CD14-positive monocyte (primary cell): ENCODE measurements around the gene A2M. TPM values are rescaled to one million over a fixed set of nuclear protein-coding genes. Genes with fewer than 3 reads are reported as not detected.

Experiments
- DNase-seq, 3 donors: peaks; one replicate each; pipeline ENCODE4 v3.0.0-alpha.2; 2011 to 2022
- H2AFZ ChIP-seq: 2 replicates; pipeline ENCODE4 v1.6.0; 2012; ENCODE audit warnings: mild to moderate bottlenecking, low read depth, low read length, inconsistent platforms; ENCODE audit not compliant: insufficient read depth, poor library complexity, severe bottlenecking
- H3K27ac ChIP-seq, 2 donors: 1 replicate in 1 of 2; 2 replicates in 1 of 2; pipeline ENCODE4 v1.5.1; 2012 to 2013; ENCODE audit warnings: low read length in 2 of 2, control low read depth in 1 of 2, inconsistent platforms in 1 of 2, low read depth in 1 of 2, mild to moderate bottlenecking in 1 of 2
- H3K27me3 ChIP-seq, 2 donors: one replicate each; pipeline versions ENCODE4 v1.6.0 to v1.6.1; 2011 to 2013; ENCODE audit warnings: low read length in 2 of 2; ENCODE audit not compliant: control insufficient read depth in 2 of 2, insufficient read depth in 2 of 2
- H3K36me3 ChIP-seq, 2 donors: replicated peaks in 1 of 2; 1 replicate in 1 of 2; 2 replicates in 1 of 2; pipeline versions ENCODE4 v1.5.1 to v1.6.1; 2012 to 2013; ENCODE audit warnings: low read length in 2 of 2, control low read depth in 1 of 2, inconsistent platforms in 1 of 2, mild to moderate bottlenecking in 1 of 2; ENCODE audit not compliant: insufficient read depth in 2 of 2, control insufficient read depth in 1 of 2
- H3K4me1 ChIP-seq, 2 donors: 1 replicate in 1 of 2; 2 replicates in 1 of 2; pipeline versions ENCODE4 v1.5.1 to v1.6.1; 2012 to 2013; ENCODE audit warnings: low read length in 2 of 2, control low read depth in 1 of 2, inconsistent platforms in 1 of 2, mild to moderate bottlenecking in 1 of 2, moderate library complexity in 1 of 2; ENCODE audit not compliant: insufficient read depth in 2 of 2, control insufficient read depth in 1 of 2
- H3K4me2 ChIP-seq: replicated peaks from 2 replicates; pipeline ENCODE3; 2012; ENCODE audit warnings: low read length, moderate library complexity, mild to moderate bottlenecking; ENCODE audit not compliant: poor library complexity, severe bottlenecking; ENCODE audit errors: extremely low read depth
- H3K4me3 ChIP-seq, 3 experiments: fragments of 200-600 bp in 1 of 3; sonication (generic) in 1 of 3; replicated peaks in 1 of 3; 1 replicate in 2 of 3; 2 replicates in 1 of 3; pipeline ENCODE4 v1.5.1; 2011 to 2013; ENCODE audit warnings: low read length in 3 of 3, mild to moderate bottlenecking in 3 of 3, control low read depth in 2 of 3, low read depth in 2 of 3, inconsistent platforms in 1 of 3, moderate library complexity in 1 of 3
- H3K79me2 ChIP-seq: 2 replicates; pipeline ENCODE4 v1.6.0; 2012; ENCODE audit warnings: mild to moderate bottlenecking, control low read depth, inconsistent platforms, low read length, moderate library complexity; ENCODE audit not compliant: insufficient read depth
- H3K9ac ChIP-seq: 2 replicates; pipeline ENCODE4 v1.6.0; 2017; ENCODE audit warnings: low read length, mild to moderate bottlenecking; ENCODE audit not compliant: insufficient read depth, poor library complexity, severe bottlenecking
- H3K9me3 ChIP-seq, 2 donors: replicated peaks in 1 of 2; 1 replicate in 1 of 2; 2 replicates in 1 of 2; pipeline versions ENCODE4 v1.5.1 to v1.6.1; 2012 to 2013; ENCODE audit warnings: low read length in 2 of 2, control low read depth in 1 of 2; ENCODE audit not compliant: control insufficient read depth in 1 of 2, insufficient read depth in 1 of 2
- H4K20me1 ChIP-seq: 2 replicates; pipeline ENCODE4 v1.6.0; 2012; ENCODE audit warnings: mild to moderate bottlenecking, low read length, control low read depth, moderate library complexity; ENCODE audit not compliant: insufficient read depth
- H3K27ac Mint-ChIP-seq, 7 donors: one replicate each; pipeline ENCODE4 v1.8.0; 2020; ENCODE audit warnings: mild to moderate bottlenecking in 7 of 7, mixed read lengths in 7 of 7, moderate library complexity in 6 of 7, inconsistent platforms in 2 of 7
- H3K27me3 Mint-ChIP-seq, 3 donors: one replicate each; pipeline ENCODE4 v1.8.0; 2021 to 2022; ENCODE audit warnings: low read depth in 3 of 3, mild to moderate bottlenecking in 3 of 3, mixed read lengths in 3 of 3, moderate library complexity in 3 of 3, inconsistent platforms in 1 of 3
- H3K36me3 Mint-ChIP-seq, 2 donors: one replicate each; pipeline ENCODE4 v1.8.0; 2020; ENCODE audit warnings: mixed read lengths in 2 of 2, inconsistent platforms in 1 of 2, mild to moderate bottlenecking in 1 of 2
- H3K4me1 Mint-ChIP-seq: one replicate; pipeline ENCODE4 v1.8.0; 2020; ENCODE audit warnings: mild to moderate bottlenecking, mixed read lengths
- H3K4me3 Mint-ChIP-seq, 2 donors: one replicate each; pipeline ENCODE4 v1.8.0; 2020; ENCODE audit warnings: mild to moderate bottlenecking in 2 of 2, mixed read lengths in 2 of 2, moderate library complexity in 1 of 2
- H3K9me3 Mint-ChIP-seq, 7 donors: one replicate each; pipeline ENCODE4 v1.8.0; 2020 to 2022; ENCODE audit warnings: mixed read lengths in 7 of 7, mild to moderate bottlenecking in 6 of 7, moderate library complexity in 6 of 7, inconsistent platforms in 2 of 7
- WGBS: methylation state at CpG from one replicate; pipeline ENCODE4 v1.1.5; 2013; ENCODE audit warnings: missing lambda C conversion rate; ENCODE audit not compliant: insufficient coverage; 5-methylcytosine and 5-hydroxymethylcytosine counted together
- intact Hi-C, 2 donors: fragments of 100-400 bp; cut with micrococcal nuclease; formaldehyde crosslinking; loops; one replicate each; pipeline versions ENCODE4 v1.15.0 to v1.15.1; 2023
- polyA plus RNA-seq, 3 donors: library from polyadenylated mRNA; depleted of rRNA in 1 of 3; unstranded in 2 of 3; stranded (reverse) in 1 of 3; fragments of 300-500 nt in 2 of 3; fragments of >200 nt in 1 of 3; fragmentation: Illumina TruSeq in 2 of 3; gene quantifications; 1 replicate in 2 of 3; 2 replicates in 1 of 3; pipeline ENCODE4 v1.2.3, GENCODE V29; 2012 to 2021
- TF ChIP-seq, protein P1 (sequence below): fragments of 200-600 bp; IDR thresholded peaks from one replicate; pipeline ENCODE4 v1.8.0; 2022; ENCODE audit warnings: antibody characterized with exemption, mild to moderate bottlenecking

The A2M gene
- polyA plus RNA-seq, 3 donors, result 0.12 to 1.2 TPM; not detected in 1

DNA sequence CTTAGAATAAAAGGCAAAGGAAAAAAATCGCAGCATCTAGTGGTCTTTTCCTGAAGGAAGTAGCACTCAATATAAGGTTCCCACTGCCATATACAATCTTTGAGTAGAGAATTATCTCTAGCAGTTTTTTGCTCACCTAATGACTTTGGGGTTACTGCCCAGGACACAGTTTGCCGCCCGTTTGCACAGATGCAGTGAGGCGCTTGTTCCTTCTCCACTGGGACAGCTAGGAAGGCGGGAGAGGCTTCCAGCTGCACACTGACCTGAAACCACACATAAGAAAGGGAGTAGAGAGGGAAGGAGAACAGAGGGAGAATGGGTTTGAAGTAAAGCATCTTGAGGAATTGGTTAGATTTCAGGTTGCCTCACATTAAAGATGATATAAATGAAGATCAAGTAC lies 25.5 kb downstream of the A2M start:
- H3K4me3 ChIP-seq, result no peak overlapping the region
- Mint-ChIP-seq H3K27ac (no peak overlapping the region), H3K27me3 (peaks cover 0 to 3% (median 3%) of the 10 kb centered on the region in 3 donors), H3K36me3 (no peaks in the 10 kb centered on the region), H3K9me3 (peaks cover 0 to 3% (median under 1%) of the 10 kb centered on the region in 7 donors), H3K4me1 (no peaks in the 10 kb centered on the region), H3K4me3 (no peak overlapping the region)
- H3K27me3 ChIP-seq, result no peaks in the 10 kb centered on the region
- H4K20me1 ChIP-seq, result no peaks in the 10 kb centered on the region
- TF ChIP-seq, protein P1, sequence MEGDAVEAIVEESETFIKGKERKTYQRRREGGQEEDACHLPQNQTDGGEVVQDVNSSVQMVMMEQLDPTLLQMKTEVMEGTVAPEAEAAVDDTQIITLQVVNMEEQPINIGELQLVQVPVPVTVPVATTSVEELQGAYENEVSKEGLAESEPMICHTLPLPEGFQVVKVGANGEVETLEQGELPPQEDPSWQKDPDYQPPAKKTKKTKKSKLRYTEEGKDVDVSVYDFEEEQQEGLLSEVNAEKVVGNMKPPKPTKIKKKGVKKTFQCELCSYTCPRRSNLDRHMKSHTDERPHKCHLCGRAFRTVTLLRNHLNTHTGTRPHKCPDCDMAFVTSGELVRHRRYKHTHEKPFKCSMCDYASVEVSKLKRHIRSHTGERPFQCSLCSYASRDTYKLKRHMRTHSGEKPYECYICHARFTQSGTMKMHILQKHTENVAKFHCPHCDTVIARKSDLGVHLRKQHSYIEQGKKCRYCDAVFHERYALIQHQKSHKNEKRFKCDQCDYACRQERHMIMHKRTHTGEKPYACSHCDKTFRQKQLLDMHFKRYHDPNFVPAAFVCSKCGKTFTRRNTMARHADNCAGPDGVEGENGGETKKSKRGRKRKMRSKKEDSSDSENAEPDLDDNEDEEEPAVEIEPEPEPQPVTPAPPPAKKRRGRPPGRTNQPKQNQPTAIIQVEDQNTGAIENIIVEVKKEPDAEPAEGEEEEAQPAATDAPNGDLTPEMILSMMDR, result no peak
- H2AFZ ChIP-seq, result no peak overlapping the region
- no peaks in the 10 kb centered on the region for H3K36me3 ChIP-seq
- no peaks in the 10 kb centered on the region for H3K79me2 ChIP-seq
- no peaks in the 10 kb centered on the region for H3K9me3 ChIP-seq
- H3K27ac ChIP-seq, result no peak overlapping the region
- H3K9ac ChIP-seq, result no peak overlapping the region
- WGBS, result no CpG with 5 or more reads among the region's 5 CpGs
- DNase-seq, result no peak
- intact Hi-C loops, result no loop called here
- no peak overlapping the region for H3K4me2 ChIP-seq
- H3K4me1 ChIP-seq, result no peaks in the 10 kb centered on the region

DNA sequence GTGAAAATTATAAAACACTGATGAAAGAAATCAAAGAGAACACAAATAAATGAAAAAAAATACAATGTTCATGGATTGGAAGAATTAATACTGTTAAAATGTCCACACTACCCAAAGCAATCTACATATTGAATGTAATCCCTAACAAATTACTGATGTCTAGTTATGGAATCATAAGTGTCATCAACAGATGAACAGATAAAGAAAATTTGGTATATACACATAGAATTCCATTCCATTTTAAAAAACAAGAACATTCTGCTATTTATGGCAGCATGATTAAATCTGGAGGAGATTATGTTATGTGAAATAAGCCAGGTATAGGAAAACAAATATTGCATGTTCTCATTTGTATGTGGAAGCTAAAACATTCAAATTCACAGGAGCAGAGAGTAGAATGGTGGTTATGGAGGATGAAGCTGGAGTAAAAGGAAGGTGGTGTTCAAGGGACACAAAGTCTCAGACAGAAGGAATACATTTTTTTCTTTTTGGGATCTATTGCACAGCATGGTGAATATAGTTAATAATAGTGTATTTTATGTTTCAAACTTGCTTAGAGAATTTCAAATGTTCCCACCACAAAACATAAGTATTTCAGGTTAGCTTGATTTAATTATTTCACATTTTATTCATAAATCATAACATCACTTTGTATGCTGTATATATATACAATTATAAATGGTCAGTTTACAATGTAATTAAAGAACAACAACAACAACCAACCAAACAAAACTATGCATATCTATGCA lies 28.5 kb downstream of the A2M start:
- no peak overlapping the region for H3K27ac Mint-ChIP-seq
- H3K27ac ChIP-seq, result no peak overlapping the region
- DNase-seq, result no peak
- no peaks in the 10 kb centered on the region for H3K36me3 Mint-ChIP-seq
- H3K4me2 ChIP-seq, result no peak overlapping the region
- peaks cover 10 to 20% (median 14%) of the 10 kb centered on the region in 7 donors for H3K9me3 Mint-ChIP-seq
- peaks cover 0 to 3% (median 2%) of the 10 kb centered on the region in 3 donors for H3K27me3 Mint-ChIP-seq
- peaks cover 0 to 2% of the 10 kb centered on the region in 2 donors for H3K9me3 ChIP-seq
- no peak overlapping the region for H2AFZ ChIP-seq
- no peak overlapping the region for H3K4me3 ChIP-seq
- H4K20me1 ChIP-seq, result no peaks in the 10 kb centered on the region
- H3K27me3 ChIP-seq, result no peaks in the 10 kb centered on the region
- no peak overlapping the region for H3K4me3 Mint-ChIP-seq
- H3K4me1 ChIP-seq, result no peaks in the 10 kb centered on the region
- no peaks in the 10 kb centered on the region for H3K36me3 ChIP-seq
- H3K4me1 Mint-ChIP-seq, result no peaks in the 10 kb centered on the region
- TF ChIP-seq, protein P1, result no peak
- no peaks in the 10 kb centered on the region for H3K79me2 ChIP-seq
- H3K9ac ChIP-seq, result no peak overlapping the region
- intact Hi-C loops, result no loop called here
